ENCODE results near the gene ATN1.

The ATN1 gene

GRCh38 chr12:6925540-6926279 is 2.0 kb upstream of the ATN1 start:
- DNase-seq = no peak

DNA sequence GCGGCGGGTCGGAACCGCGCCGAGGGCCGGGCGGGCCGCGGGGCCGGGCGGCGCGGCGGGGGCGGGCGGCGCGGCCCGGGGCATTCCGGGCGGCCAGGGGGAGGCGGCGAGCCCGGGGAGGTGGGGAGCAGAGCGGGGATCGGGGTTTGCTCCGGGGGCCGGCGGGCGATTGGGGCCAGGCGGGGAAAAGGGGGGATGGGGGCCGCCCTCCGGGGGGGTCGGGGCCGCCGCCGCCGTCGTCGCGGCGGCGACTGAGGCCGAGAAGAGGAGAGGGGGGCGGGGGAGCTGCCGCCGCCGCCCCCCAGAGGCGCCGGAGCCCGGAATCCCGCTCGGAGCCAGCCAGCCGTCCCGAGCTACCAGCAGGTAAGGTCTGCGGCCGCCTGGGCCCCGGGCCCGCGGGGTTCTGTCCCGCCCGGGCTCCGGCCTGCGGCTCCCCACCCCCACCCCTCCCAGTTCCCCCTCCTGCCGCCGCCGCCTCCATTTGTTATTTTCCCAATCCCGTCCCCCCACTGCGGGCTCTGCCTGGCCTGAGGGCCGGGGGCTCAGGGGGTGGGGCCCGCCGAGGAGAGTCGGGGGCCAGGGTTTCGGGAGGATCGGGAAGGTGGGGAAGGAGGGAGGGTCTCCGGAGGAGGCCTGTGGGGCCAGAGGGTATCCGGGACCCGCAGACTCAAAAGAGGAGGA is 403 bp downstream of the ATN1 start:
- DNase-seq = peak; percentile 44

DNA sequence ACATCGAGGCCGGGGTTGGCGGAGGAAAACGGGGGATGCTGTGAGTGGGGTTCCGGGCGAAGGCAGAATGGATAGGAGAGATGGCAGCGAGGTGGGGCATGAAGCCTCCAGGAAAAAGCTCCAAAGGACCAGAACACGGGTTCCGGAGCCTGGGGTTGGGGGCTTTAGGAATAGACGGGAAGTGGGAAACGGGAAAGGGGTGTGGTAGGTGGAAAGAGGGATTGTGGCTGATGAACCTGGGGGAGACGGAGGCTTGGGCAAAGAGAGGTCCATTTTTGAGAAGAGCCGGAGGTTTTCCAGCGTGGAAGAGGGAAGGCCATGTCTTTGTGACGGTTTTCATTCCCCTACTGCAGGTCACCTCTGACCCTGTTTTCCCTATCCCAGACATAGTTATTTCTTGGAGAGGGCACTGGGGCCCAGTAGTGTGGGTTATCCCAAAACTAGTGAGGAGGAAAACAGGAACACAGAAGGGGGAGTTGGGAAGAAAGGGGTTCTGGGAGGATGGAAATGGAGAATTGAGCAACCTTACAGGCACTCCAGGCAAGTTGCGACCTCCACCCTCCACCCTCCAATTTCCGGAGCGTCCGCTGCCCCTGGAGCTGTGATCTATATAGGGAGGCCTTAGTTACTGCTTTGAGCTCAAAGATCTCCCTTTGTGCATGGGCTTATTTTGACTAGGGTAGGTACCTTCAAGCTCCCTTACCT is 1.1 kb downstream of the ATN1 start:
- DNase-seq = no peak

GRCh38 chr12:6929466-6930452 is 2.0 kb downstream of the ATN1 start:
- no peak for DNase-seq

DNA sequence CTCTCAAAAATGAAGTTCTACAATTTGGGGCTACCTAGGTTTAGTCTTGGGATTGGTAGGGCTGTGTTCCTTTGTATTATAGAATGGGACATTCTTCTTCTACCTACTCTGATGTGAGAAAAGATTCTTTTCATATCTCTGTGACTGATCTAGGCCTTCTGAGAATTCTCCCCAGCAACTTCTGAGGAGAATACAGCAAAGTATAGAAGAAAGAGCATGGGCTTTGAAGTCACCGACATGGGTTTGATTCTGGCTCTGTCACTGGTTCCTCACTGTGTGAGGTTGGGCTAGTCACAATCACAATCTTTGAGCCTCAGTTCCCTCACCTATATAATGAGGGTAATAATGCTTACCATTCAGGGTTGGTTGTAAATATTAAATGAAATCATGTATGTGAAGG is 5.0 kb downstream of the ATN1 start:
- no peak for DNase-seq

DNA sequence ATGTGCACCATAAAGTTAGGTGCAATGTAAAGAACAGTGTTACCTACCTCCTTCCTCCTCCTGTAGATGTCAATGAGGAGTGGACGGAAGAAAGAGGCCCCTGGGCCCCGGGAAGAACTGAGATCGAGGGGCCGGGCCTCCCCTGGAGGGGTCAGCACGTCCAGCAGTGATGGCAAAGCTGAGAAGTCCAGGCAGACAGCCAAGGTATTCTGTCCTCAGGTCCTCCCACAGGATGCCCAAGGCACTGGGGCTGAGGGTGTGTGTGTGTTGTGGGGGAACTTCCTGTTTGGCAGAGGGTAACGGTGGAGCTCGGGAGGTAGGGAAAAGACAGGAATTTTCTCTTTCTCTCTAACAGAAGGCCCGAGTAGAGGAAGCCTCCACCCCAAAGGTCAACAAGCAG is 6.4 kb downstream of the ATN1 start:
- no peak for DNase-seq

DNA sequence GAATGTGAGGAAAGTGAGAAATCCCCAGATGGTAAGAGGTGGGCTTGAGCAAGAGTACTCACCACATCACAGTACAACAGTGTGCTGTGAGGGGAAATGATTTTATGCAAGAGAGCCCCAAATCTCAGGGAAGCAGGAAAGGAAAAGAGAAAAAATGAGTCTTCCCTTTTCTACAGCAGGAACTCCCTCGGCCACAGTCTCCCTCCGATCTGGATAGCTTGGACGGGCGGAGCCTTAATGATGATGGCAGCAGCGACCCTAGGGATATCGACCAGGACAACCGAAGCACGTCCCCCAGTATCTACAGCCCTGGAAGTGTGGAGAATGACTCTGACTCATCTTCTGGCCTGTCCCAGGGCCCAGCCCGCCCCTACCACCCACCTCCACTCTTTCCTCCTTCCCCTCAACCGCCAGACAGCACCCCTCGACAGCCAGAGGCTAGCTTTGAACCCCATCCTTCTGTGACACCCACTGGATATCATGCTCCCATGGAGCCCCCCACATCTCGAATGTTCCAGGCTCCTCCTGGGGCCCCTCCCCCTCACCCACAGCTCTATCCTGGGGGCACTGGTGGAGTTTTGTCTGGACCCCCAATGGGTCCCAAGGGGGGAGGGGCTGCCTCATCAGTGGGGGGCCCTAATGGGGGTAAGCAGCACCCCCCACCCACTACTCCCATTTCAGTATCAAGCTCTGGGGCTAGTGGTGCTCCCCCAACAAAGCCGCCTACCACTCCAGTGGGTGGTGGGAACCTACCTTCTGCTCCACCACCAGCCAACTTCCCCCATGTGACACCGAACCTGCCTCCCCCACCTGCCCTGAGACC is 7.8 kb downstream of the ATN1 start:
- no peak for DNase-seq

- no peak for DNase-seq
Observed at GRCh38 chr12:6936194-6936635, 8.5 kb downstream of the ATN1 start.

DNA sequence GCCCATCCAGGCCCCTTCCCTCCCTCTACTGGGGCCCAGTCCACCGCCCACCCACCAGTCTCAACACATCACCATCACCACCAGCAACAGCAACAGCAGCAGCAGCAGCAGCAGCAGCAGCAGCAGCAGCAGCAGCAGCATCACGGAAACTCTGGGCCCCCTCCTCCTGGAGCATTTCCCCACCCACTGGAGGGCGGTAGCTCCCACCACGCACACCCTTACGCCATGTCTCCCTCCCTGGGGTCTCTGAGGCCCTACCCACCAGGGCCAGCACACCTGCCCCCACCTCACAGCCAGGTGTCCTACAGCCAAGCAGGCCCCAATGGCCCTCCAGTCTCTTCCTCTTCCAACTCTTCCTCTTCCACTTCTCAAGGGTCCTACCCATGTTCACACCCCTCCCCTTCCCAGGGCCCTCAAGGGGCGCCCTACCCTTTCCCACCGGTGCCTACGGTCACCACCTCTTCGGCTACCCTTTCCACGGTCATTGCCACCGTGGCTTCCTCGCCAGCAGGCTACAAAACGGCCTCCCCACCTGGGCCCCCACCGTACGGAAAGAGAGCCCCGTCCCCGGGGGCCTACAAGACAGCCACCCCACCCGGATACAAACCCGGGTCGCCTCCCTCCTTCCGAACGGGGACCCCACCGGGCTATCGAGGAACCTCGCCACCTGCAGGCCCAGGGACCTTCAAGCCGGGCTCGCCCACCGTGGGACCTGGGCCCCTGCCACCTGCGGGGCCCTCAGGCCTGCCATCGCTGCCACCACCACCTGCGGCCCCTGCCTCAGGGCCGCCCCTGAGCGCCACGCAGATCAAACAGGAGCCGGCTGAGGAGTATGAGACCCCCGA is 9.1 kb downstream of the ATN1 start:
- DNase-seq = peak; percentile 68

GRCh38 chr12:6937481-6938352 is 10.0 kb downstream of the ATN1 start:
- peak; percentile 91 for DNase-seq

DNA sequence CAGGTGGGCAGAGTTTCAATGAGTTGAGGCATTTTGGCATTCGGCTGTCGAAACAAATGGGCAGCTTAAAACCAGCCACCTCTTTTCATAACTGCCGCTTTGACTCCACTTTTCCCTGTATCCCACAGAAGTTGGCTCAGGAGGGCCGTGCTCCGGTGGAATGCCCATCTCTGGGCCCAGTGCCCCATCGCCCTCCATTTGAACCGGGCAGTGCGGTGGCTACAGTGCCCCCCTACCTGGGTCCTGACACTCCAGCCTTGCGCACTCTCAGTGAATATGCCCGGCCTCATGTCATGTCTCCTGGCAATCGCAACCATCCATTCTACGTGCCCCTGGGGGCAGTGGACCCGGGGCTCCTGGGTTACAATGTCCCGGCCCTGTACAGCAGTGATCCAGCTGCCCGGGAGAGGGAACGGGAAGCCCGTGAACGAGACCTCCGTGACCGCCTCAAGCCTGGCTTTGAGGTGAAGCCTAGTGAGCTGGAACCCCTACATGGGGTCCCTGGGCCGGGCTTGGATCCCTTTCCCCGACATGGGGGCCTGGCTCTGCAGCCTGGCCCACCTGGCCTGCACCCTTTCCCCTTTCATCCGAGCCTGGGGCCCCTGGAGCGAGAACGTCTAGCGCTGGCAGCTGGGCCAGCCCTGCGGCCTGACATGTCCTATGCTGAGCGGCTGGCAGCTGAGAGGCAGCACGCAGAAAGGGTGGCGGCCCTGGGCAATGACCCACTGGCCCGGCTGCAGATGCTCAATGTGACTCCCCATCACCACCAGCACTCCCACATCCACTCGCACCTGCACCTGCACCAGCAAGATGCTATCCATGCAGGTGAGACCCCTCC is 10.8 kb downstream of the ATN1 start:
- no peak for DNase-seq

DNA sequence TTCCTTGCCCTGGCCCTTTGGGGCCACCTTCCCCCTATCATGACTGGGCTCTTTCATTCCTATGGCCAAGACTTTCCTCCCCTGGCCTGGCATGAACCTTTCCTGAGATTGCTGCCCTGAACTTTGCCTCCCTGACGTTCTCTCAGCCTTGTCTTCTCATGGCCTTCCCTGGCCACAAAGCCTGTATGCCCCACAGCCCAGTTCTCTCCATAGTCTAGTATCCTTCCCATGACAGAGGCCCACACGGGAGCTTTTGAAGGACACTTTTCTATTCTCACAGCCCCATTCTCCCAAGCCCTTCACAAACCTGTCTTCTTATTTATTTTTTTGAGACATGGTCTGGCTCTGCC is 11.4 kb downstream of the ATN1 start:
- DNase-seq = no peak

GRCh38 chr12:6941267-6941666 is 13.5 kb downstream of the ATN1 start:
- DNase-seq = no peak

DNA sequence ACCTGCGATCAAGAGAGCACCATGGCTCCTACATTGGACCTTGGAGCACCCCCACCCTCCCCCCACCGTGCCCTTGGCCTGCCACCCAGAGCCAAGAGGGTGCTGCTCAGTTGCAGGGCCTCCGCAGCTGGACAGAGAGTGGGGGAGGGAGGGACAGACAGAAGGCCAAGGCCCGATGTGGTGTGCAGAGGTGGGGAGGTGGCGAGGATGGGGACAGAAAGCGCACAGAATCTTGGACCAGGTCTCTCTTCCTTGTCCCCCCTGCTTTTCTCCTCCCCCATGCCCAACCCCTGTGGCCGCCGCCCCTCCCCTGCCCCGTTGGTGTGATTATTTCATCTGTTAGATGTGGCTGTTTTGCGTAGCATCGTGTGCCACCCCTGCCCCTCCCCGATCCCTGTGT is 14.0 kb downstream of the ATN1 start:
- DNase-seq = no peak

- no peak for DNase-seq
Observed at GRCh38 chr12:6942331-6942665, 14.5 kb downstream of the ATN1 start.

GRCh38 chr12:6943389-6943721 is 15.6 kb downstream of the ATN1 start:
- peak; percentile 69 for DNase-seq

- peak; percentile 76 for DNase-seq
Observed at GRCh38 chr12:6943722-6944380, 16.1 kb downstream of the ATN1 start, which contains the start of the genes C12orf57 and RNU7-1. TSS of gene C12orf57 (plus strand) at chr12:6944022. CDS start at chr12:6944122, 100 bp downstream. TSS of gene RNU7-1 (plus strand) at chr12:6943816.

All from activated T-cell treated with anti-CD3 and anti-CD28 coated beads, Interleukin-2, amount 50 U/mL, for 1 hour (primary cell).